ENCODE measurements around the gene SLC13A3.

The SLC13A3 gene

GRCh38 chr20:46602429-46602828, 48.8 kb downstream of the SLC13A3 start:
- Mint-ChIP-seq H3K36me3 (ENCODE audit: low read depth) (no peaks in the 10 kb centered on the region), H3K4me1 (peaks cover 2% of the 10 kb centered on the region), H3K27ac (no peak overlapping the region), H3K4me3 (no peak overlapping the region), H3K27me3 (no peaks in the 10 kb centered on the region), H3K9me3 (no peaks in the 10 kb centered on the region)
- DNase-seq (no peak), ATAC-seq (no peak)

- no peaks in the 10 kb centered on the region for H3K27me3 Mint-ChIP-seq
Measured at GRCh38 chr20:46601603-46602122, 49.6 kb downstream of the SLC13A3 start.

GRCh38 chr20:46600286-46600752, 50.9 kb downstream of the SLC13A3 start:
- DNase-seq: no peak
- no peaks in the 10 kb centered on the region for H3K36me3 Mint-ChIP-seq (ENCODE audit: low read depth)

More at GRCh38 chr20:46601603-46602122, 49.6 kb downstream of the SLC13A3 start:
- ATAC-seq: no peak
- H3K27ac Mint-ChIP-seq: no peak overlapping the region
- DNase-seq: no peak
- H3K4me3 Mint-ChIP-seq: no peak overlapping the region
- H3K9me3 Mint-ChIP-seq: no peaks in the 10 kb centered on the region
- H3K36me3 Mint-ChIP-seq (ENCODE audit: low read depth): no peaks in the 10 kb centered on the region
- H3K4me1 Mint-ChIP-seq: peaks cover 2% of the 10 kb centered on the region

GRCh38 chr20:46599227-46599987, 51.9 kb downstream of the SLC13A3 start:
- Mint-ChIP-seq H3K4me1 (peaks cover 2% of the 10 kb centered on the region), H3K27me3 (peaks cover 4% of the 10 kb centered on the region), H3K36me3 (ENCODE audit: low read depth) (no peaks in the 10 kb centered on the region), H3K27ac (no peak overlapping the region), H3K4me3 (no peak overlapping the region), H3K9me3 (no peaks in the 10 kb centered on the region)
- DNase-seq (no peak), ATAC-seq (no peak)

More at GRCh38 chr20:46600286-46600752, 50.9 kb downstream of the SLC13A3 start:
- H3K4me3 Mint-ChIP-seq: no peak overlapping the region
- H3K4me1 Mint-ChIP-seq: peaks cover 2% of the 10 kb centered on the region
- H3K9me3 Mint-ChIP-seq: no peaks in the 10 kb centered on the region
- H3K27ac Mint-ChIP-seq: no peak overlapping the region
- ATAC-seq: no peak
- H3K27me3 Mint-ChIP-seq: peaks cover 3% of the 10 kb centered on the region

- no peaks in the 10 kb centered on the region for H3K36me3 Mint-ChIP-seq (ENCODE audit: low read depth)
- no peaks in the 10 kb centered on the region for H3K9me3 Mint-ChIP-seq
- ATAC-seq: no peak
Measured at GRCh38 chr20:46595933-46596332, 55.3 kb downstream of the SLC13A3 start.

GRCh38 chr20:46594725-46595124, 56.5 kb downstream of the SLC13A3 start:
- Mint-ChIP-seq H3K27me3 (peaks cover 10% of the 10 kb centered on the region), H3K36me3 (ENCODE audit: low read depth) (no peaks in the 10 kb centered on the region), H3K4me1 (no peaks in the 10 kb centered on the region), H3K27ac (no peak overlapping the region), H3K9me3 (no peaks in the 10 kb centered on the region), H3K4me3 (no peak overlapping the region)
- DNase-seq (no peak), ATAC-seq (no peak)

More at GRCh38 chr20:46595933-46596332, 55.3 kb downstream of the SLC13A3 start:
- no peak for DNase-seq
- Mint-ChIP-seq H3K27ac (no peak overlapping the region), H3K27me3 (peaks cover 7% of the 10 kb centered on the region), H3K4me3 (no peak overlapping the region), H3K4me1 (no peaks in the 10 kb centered on the region)

GRCh38 chr20:46592580-46593362, 58.5 kb downstream of the SLC13A3 start:
- Mint-ChIP-seq H3K9me3 (no peaks in the 10 kb centered on the region), H3K4me1 (peaks cover 5% of the 10 kb centered on the region), H3K27ac (no peak overlapping the region), H3K27me3 (peaks cover 14% of the 10 kb centered on the region), H3K4me3 (no peak overlapping the region), H3K36me3 (ENCODE audit: low read depth) (no peaks in the 10 kb centered on the region)
- ATAC-seq (no peak), DNase-seq (peak; percentile 15)

GRCh38 chr20:46590443-46590842, 60.8 kb downstream of the SLC13A3 start:
- ATAC-seq (no peak), DNase-seq (no peak)
- Mint-ChIP-seq H3K27me3 (peaks cover 11% of the 10 kb centered on the region), H3K4me1 (peaks cover 5% of the 10 kb centered on the region), H3K36me3 (ENCODE audit: low read depth) (no peaks in the 10 kb centered on the region), H3K27ac (no peak overlapping the region), H3K4me3 (no peak overlapping the region), H3K9me3 (no peaks in the 10 kb centered on the region)

- H3K36me3 Mint-ChIP-seq (ENCODE audit: low read depth): no peaks in the 10 kb centered on the region
- H3K27me3 Mint-ChIP-seq: peaks cover 8% of the 10 kb centered on the region
- H3K4me3 Mint-ChIP-seq: no peak overlapping the region
- H3K4me1 Mint-ChIP-seq: peaks cover 5% of the 10 kb centered on the region
- DNase-seq: no peak
- no peaks in the 10 kb centered on the region for H3K9me3 Mint-ChIP-seq
- no peak for ATAC-seq
- H3K27ac Mint-ChIP-seq: no peak overlapping the region
Measured at GRCh38 chr20:46588532-46589511, 62.4 kb downstream of the SLC13A3 start.

- ATAC-seq: no peak
Measured at GRCh38 chr20:46587986-46588385, 63.3 kb downstream of the SLC13A3 start.

GRCh38 chr20:46586724-46587123, 64.5 kb downstream of the SLC13A3 start:
- Mint-ChIP-seq H3K27me3 (peaks cover 7% of the 10 kb centered on the region), H3K27ac (no peak overlapping the region), H3K9me3 (no peaks in the 10 kb centered on the region), H3K36me3 (ENCODE audit: low read depth) (no peaks in the 10 kb centered on the region), H3K4me1 (peaks cover 5% of the 10 kb centered on the region), H3K4me3 (no peak overlapping the region)
- ATAC-seq (no peak), DNase-seq (no peak)

More at GRCh38 chr20:46587986-46588385, 63.3 kb downstream of the SLC13A3 start:
- Mint-ChIP-seq H3K9me3 (no peaks in the 10 kb centered on the region), H3K4me3 (no peak overlapping the region), H3K27me3 (peaks cover 8% of the 10 kb centered on the region), H3K4me1 (peaks cover 5% of the 10 kb centered on the region), H3K27ac (no peak overlapping the region), H3K36me3 (ENCODE audit: low read depth) (no peaks in the 10 kb centered on the region)
- no peak for DNase-seq

- H3K9me3 Mint-ChIP-seq: no peaks in the 10 kb centered on the region
- DNase-seq: no peak
- ATAC-seq: no peak
- no peak overlapping the region for H3K27ac Mint-ChIP-seq
- no peak overlapping the region for H3K4me3 Mint-ChIP-seq
- H3K27me3 Mint-ChIP-seq: peaks cover 3% of the 10 kb centered on the region
- no peaks in the 10 kb centered on the region for H3K36me3 Mint-ChIP-seq (ENCODE audit: low read depth)
- H3K4me1 Mint-ChIP-seq: peaks cover 5% of the 10 kb centered on the region
Measured at GRCh38 chr20:46584508-46584907, 66.8 kb downstream of the SLC13A3 start.

- Mint-ChIP-seq H3K27me3 (peaks cover 2% of the 10 kb centered on the region), H3K36me3 (ENCODE audit: low read depth) (no peaks in the 10 kb centered on the region), H3K4me3 (no peak overlapping the region), H3K4me1 (no peaks in the 10 kb centered on the region), H3K9me3 (no peaks in the 10 kb centered on the region), H3K27ac (no peak overlapping the region)
- no peak for ATAC-seq
- DNase-seq: no peak
Measured at GRCh38 chr20:46583411-46584214, 67.6 kb downstream of the SLC13A3 start.

All from activated naive CD8-positive, alpha-beta T cell treated with anti-CD3 and anti-CD28 coated beads, Interleukin-2, amount 50 U/mL, for 24 hours (primary cell).